Urothelium cell line (cell line): ENCODE data around the gene MS4A18.

Experiments used
- DNase-seq: peaks from one replicate; pipeline ENCODE4 v3.0.0; 2011; ENCODE audit warnings: low spot score, mixed read lengths
- FAIRE-seq: peaks from 2 replicates; lab custom pipeline; 2011; peaks lifted over from hg19 to GRCh38; lab: Jason Lieb, UNC

The MS4A18 gene

DNA sequence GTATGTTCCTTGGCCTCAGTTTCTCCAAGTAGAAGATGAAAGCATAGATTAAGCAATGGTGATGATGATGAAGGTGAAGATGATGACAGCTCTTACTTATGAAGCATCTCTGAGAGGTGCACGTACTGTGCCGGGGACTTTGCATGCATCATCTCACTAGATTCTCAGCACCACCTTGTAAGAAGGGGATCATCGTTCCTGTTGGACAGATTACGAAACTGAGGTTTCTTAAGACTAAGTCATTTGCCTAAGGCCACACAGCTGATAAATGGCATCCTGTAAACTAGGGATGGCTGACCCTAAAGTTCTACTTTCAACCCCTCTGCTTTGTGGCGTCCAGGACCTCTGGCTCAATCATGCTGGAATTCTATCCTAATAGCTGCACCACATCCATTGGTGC, 40.8 kb downstream of the MS4A18 start:
- FAIRE-seq (no peak), DNase-seq (no peak)

DNA sequence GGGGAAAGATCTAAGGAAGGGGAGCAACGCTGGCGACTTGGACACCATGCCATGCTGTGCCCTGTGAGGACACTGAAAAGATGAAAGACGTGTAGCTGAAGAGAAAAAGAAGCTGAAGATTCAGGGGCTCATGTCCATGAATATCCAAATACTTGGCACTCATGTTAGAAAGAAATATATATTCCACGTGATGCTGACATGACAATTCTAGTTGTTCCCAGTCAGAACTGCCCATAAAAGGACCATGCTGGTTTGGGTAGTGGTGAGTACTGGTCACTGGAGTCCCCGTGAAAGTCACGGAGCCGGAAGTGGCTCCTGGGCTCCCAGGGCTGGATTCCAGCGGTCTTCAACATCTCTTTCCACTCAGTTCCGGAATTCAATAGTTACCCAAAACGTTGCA, 42.0 kb downstream of the MS4A18 start:
- FAIRE-seq (no peak), DNase-seq (no peak)

DNA sequence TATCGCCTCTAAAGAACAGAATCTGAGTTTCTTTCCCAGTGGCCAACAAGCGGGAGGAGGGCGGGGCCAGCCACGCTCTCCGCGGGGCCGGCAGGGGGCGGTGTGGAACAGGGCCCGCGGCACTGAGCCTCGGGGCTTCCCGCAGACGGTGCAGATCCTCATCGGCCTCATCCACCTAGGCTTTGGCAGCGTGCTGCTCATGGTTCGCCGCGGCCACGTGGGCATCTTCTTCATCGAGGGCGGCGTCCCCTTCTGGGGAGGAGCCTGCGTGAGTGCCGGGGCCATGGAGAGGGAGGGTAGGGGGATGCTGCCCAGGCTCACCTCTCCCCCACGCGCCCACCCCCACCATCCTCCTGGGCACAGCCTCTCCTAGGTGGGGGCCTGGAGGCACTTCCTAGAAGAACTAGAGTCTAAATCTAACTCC, 42.9 kb downstream of the MS4A18 start:
- no peak for DNase-seq
- no peak for FAIRE-seq

DNA sequence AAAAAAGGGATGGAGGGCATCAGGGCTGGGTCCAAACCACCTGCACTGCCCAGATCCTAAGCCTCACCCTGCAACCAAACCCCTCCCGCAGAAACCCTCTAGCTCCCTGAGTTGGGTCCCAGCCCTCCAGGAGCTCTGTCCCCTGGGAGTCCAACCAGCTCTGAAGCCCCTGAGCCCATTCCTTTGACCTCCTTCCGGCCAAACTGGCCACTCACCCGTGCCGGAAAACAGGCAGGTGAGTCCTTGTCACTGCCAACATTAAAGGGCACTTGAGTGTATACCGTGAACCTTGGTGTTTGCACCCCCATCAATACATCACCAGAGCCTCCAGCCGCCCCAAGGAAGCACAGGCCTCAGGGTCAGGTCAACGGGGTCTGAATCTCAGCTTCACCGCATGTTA, 43.7 kb downstream of the MS4A18 start:
- DNase-seq (no peak), FAIRE-seq (no peak)

DNA sequence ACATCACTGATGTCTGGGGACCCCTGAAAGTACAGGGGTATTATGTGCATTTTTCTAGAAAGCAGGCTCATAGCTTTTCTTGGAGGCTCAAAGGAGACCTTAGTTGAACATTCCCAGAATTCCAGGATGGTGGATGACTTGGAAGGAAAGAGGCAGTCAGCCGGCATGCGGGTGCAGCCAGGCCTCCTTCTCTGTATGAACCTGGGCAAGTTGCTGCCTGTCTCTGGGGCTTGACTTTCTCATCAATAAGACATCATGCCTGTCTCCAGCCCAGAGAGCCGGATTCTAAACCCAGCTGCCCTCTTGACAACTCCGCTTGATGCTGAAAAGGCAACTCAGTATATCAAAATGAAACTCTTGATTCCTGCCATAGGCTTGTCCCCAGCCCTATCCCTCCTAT, 44.8 kb downstream of the MS4A18 start:
- FAIRE-seq (no peak), DNase-seq (no peak)

DNA sequence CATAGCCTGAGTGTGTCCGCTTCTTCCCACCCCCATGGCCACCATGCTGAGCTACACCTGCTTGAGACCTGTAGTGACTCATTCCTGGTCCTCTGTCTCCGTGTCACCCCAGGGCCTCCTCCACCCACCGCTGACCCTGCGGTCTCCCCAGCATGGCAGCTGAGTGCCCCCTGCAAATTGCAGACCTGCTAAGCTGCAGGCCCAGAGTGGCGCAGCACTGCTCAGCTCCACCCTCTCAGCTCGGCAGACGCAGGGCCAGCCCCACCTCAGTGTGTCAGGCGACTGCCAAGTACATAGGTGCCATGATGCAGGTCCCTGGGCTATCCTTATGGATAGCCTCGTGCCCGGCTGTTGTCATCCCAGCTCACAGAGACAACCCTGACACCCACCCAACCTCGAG, 45.3 kb downstream of the MS4A18 start:
- FAIRE-seq (no peak), DNase-seq (no peak)

DNA sequence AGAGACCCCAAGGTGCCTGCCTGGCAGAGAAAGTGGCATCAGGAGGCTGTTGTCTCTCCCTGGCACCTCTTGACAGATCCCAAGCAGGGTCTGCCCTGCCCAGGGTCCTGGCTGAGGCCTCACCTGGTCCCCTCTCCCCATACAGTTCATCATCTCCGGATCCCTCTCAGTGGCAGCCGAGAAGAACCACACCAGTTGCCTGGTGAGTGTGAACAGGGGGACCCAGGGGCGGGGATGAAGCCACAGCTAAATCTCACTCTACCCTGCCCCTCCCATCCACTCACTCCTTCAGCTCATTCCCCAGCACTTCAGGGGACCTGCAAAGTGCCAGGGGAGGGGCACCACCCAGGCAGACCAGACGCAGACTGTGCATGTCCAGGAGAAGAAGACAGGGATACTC, 46.6 kb downstream of the MS4A18 start:
- FAIRE-seq (no peak), DNase-seq (no peak)

DNA sequence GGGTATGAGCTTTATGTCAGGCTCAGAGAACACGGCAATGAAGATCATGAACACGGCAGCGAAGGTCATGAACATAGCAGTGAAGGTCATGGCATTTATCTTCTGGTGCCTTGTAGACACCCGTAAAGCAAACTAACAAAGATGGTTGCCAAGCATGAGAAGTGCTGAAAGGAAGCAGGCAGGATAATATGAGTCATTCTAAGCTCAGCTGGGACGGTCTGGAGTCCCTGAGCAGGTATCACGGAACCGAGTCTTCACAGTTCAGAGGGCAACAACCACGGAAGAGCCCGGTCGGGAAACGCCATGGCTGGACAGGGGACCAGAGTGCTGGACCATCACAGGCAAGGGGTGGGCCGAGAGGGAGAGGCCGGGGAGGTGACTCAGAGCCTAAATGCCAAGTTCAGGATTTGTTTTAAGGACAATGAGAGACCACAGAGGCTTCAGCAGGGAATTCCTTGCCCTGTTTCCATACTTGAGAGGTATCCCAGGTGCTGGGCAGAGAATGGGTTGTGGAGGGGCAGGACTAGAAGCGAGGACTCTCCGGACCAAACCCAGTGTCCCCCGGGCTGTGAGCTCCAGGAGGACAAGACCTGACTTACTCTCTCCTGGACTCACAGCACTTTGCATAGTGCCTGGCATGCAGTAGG, 47.5 kb downstream of the MS4A18 start:
- FAIRE-seq: no peak
- peak; percentile 43 for DNase-seq

DNA sequence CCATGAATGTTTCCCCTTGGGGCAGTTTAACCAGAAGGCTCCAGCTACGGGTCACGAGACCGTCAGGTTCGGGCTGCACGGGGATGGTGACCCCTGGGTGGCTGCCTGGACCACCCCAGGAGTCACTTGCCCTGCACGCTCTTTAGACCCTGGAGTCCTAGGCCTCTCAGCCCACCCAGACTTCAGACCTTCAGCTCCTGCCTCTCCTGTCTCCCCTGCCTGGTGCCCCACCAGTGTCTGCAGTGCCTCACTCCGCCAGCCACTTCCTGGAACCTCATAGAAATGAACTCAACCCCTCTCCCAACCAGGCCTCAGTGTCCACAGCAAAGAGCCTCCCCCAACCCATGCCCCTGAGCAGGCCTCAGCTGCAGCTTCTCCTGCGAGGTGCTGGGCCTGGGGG, 48.1 kb downstream of the MS4A18 start:
- no peak for DNase-seq
- no peak for FAIRE-seq

DNA sequence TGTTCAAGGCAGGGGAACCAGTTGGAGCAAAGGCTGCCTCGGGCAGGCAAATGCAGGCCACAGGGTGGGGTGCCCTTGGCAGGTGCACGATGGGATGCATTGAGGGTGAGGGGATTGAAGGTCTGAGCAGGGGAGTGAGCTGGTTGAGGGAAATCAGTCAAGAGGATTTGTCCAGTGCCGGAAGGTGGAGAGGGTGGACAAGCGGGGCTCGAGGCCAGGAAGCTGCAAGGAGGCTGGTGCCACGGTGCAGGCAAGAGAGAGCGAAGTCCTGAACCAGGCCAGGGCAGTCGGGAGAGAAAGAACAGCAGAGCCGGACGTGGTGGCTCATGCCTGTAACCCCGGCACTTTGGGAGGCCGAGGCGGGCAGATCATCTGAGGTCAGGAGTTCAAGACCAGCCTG, 50.2 kb downstream of the MS4A18 start:
- FAIRE-seq (no peak), DNase-seq (no peak)

DNA sequence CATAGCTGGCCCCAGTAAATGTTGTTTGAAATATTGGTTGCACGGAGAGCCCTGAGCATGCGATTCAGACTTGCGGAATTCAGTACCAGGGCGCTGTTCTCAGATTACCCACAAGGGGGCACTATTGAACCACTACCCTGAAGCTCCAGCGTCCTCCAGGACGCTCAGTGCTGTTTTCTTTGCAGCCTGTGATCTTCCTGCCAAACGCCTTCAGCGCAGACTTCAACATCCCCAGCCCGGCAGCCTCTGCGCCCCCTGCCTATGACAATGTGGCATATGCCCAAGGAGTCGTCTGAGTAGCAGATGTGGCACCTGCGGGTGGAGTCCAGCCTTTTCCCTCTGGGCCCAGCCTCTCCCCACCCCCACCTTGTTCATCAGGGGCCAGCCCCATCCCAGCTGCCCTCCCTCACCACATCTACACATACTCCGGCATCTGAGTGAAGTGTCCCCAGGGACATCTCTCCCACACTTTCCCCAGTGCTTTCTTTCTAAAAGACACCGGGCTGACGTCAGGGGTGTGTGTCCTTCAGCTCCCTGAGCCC, 51.0 kb downstream of the MS4A18 start:
- peak; percentile 87 for DNase-seq
- FAIRE-seq: no peak

DNA sequence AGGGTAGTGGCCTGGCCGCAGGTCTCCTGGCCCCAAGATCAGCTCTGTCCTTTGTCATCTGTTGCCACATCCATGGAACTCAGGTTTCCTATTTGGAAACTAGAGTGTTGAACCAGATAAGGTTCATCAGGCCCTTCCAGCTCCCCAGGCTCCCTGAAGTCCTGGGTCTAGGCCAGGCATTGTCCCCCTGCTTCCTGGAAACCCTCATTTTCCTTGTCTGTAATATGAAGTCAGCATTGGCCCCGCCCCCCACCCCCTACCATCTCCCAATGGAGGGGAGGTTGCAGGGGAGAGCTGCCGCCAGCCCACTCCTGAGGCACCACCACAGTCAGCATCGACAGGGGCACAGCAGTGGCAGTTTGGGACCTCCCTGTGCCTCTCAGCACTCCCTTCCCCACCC, 51.6 kb downstream of the MS4A18 start:
- no peak for FAIRE-seq
- no peak for DNase-seq

DNA sequence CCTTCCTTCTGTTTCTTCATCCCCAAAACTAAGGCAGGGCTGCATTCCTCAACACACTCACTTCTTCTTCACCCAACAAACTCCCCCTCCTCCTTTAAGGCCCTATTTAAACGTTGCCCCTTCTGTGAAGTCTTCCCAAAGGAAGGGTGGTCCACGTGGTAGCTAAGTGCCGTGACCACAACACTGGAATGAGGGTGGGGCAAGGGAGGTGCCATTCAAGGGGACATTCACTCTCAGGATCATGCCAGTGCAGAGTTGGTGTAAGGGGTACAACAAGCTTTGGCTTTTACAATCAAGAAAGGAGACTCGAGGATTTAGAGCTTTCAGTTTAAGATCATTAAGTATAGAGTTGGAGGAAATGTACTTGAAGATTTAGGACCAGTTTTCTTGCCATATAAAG, 52.6 kb downstream of the MS4A18 start:
- FAIRE-seq: no peak
- DNase-seq: no peak

DNA sequence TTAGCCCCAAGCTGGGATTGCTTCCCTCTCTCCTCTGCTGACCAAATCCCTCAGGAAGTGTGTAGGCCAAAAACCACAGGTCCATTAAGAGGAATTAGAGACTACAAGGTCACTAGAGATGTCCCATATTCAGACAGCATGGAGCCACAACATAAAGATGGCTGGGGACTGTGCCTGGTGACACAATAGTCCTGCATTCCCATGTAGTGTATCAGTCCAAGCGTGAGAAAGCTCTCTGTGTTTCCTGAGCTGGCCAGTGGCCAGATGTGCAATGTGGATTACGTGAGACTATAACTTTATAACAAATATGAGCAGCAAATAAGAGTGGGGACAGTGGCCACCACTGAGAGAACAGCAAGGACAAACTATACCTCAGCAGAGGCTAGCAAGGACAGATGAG, 53.1 kb downstream of the MS4A18 start:
- FAIRE-seq (peak; percentile 56), DNase-seq (peak; percentile 70)

DNA sequence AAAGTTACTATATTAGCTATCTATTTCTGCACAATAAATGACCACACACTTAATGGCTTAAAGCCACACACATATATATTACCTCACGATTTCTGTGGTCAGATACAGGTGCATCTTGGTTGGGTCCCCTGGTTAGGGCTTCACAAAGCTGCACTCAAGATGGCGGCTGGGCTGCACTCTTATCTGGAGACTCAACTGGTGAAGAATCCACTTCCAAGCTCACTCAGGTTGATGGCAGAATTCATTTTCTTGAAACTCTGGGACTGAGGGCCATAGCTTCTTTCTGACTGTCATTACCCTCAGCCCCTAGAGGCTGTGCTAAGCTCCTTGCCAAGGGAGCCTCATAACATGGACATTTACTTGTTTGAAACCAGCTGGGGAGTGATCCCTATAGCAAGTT, 55.5 kb downstream of the MS4A18 start:
- no peak for DNase-seq
- FAIRE-seq: no peak

DNA sequence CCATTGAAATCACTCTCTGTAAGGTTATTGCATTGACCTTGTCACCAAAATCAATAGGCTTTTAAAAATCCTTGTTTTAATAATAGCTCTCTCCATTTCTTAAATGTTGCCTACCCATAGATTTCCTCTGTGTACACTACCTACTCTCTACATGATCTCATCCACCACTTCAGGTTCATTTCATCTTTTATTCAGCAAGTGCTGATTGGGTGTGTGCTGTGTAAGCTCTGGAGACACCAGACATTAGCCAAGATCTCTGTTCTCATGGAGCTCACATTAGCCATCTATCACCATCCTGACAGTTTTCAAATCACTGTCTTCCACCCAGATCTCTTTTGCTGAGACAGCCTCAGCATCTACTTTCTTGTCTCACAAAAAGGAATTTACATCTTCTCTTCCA, 56.3 kb downstream of the MS4A18 start:
- FAIRE-seq: no peak
- no peak for DNase-seq

DNA sequence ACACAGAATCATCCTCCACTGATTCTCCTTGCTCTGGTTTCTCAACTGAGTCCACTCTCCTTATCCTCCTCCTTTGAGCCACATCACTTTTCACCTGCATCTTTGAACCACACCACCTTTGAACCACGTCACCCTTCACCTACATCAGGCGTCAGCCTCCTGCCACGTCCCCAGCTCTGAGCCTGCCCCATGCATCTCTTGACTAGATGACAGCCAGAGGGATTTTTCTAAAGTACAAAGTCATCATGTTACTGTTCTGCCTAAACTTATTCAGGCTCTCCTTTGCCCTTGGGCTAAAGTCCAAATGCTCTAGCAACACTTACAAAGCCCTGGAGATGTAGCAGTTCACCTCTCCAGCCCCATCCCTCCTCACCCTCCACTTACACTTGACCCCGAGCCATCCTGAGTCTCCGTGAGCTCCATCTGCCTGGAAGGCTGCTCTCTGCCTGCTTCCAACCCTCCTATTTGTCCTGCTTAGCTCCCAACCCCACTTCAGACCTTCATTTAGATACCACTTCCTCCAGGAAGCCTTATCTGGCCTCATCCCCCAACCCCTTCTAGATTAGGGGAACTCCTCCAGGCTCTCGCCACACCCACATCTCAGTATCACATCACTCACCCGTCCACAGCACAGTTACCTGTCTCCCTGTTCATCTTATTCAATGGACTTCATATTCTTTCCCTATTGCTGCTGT, 56.9 kb downstream of the MS4A18 start:
- DNase-seq: no peak
- FAIRE-seq: no peak

DNA sequence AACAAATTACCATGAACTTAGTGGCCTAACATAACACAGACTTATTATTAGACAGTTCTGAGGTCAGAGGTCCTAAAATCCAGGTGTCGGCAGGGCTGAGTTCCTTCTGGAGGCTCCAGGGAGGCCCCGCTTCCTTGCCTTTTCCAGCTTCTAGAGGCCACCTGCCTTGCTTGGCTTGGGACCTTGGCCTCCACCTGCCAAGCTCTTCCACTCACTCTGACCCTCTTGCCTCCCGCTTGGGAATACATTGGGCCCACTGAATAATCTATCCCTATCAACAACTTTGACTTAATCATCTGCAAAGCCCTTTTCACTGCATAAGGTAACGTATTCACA, 57.4 kb downstream of the MS4A18 start:
- FAIRE-seq (no peak), DNase-seq (no peak)

DNA sequence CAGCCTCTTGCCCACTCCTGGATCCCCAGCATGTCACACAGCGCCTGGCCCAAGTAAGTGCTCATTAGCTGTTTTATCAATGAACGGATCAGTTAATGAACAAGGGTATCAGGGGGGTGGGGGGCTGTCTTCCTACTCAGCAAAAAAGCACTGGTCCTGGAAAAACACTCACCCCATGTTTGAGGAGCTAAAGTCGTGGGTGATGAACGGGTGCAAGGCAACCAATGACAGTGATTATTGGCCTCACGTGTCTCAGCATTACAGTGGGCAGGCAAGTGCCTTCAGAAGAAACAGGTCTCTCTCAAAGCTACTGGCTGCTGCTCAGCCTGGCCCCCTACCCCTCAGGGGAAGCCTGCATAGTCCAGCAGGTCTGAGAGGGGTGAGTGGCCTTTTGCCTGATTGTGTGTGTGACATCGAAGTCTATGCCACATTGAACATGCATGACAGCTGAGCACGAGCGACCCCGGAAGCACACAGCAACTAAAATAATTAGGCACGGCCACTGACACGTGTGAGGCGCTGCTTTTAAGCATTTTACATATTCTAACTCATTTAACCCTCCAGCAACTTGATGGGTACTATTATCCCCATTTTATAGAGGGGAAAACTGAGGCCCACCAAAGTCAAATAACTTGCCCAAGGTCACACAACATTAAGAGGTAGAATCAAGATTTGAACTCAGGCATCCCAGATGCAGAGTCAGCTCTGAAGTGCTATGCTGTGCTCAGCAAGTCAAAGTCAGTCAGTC, 58.0 kb downstream of the MS4A18 start:
- DNase-seq: no peak
- peak; percentile 9 for FAIRE-seq

DNA sequence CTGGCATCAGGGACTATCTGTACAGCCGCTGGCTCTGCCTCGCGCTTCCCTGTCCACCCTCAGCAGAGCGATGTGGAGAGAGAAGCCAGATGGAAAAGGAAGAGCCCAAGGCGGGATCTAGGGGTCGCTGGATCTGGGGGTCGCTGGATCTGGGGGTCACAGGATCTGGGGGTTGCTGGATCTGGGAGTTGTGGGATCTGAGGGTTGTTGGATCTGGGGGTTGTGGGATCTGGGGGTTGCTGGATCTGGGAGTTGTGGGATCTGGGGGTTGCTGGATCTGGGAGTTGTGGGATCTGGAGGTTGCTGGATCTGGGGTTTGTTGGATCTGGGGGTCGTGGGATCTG, 58.6 kb downstream of the MS4A18 start:
- DNase-seq (no peak), FAIRE-seq (no peak)

DNA sequence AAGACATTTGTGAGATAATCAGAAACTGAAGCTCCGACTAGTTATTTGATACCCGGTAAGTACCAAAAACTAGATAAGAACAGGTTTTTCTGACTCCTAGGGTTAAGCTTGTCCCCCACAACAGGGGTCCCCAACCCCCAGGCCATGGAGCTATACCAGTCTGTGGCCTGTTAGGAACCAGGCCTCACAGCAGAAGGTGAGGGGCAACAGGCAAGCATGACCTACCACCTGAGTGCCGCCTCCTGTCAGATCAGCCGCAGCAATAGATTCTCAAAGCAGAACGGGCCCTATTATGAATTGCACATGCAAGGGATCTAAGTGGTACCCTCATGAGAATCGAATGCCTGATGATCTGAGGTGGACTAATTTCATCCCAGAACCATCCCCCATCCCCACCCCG, 59.4 kb downstream of the MS4A18 start:
- FAIRE-seq: no peak
- no peak for DNase-seq

DNA sequence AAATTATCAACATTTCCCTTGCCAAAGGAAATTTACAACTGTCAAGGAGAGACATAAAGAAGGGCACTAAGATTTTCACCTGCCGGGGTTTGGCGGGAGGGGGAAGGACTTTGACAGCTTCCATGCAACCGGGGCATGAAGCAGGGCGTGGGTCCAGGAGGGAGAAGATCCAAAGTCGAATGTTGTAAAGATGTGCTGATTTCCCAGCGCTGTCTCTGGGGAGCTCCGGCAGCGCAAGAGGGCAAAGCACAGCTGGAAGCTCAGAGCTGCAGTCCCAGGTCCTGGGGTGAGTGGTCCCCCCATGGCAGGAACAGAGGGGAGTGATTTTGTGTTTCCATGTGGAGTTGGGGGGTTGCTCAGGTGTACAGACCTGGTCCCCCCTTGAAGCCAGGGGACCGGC, 60.6 kb downstream of the MS4A18 start, which contains the start of gene MS4A10:
MS4A10 (plus strand) TSS at position 198 of the 400 bp plus-strand sequence. CDS start 5,003 bp downstream, outside the sequence.
- DNase-seq (no peak), FAIRE-seq (no peak)
